Chondrocyte (in vitro differentiated cells): ENCODE results near the gene NME5. TPM values are rescaled to one million over a fixed set of nuclear protein-coding genes. Genes with fewer than 3 reads are reported as not detected.

Source experiments
- DNase-seq: peaks from one replicate; pipeline ENCODE4 v3.0.0; 2021; ENCODE audit warnings: mixed read lengths, low spot score
- H3K27ac Mint-ChIP-seq: one replicate; pipeline ENCODE4 v1.8.0; 2021; ENCODE audit warnings: mild to moderate bottlenecking, moderate library complexity, mixed read lengths; ENCODE audit not compliant: unreplicated experiment
- H3K27me3 Mint-ChIP-seq: 2 replicates; pipeline ENCODE4 v1.8.0; 2021; ENCODE audit warnings: low read depth, mixed read lengths
- H3K36me3 Mint-ChIP-seq: 2 replicates; pipeline ENCODE4 v1.8.0; 2021; ENCODE audit warnings: low read depth, mixed read lengths
- H3K4me1 Mint-ChIP-seq: 2 replicates; pipeline ENCODE4 v1.8.0; 2021; ENCODE audit warnings: low read depth, mild to moderate bottlenecking, mixed read lengths
- H3K4me3 Mint-ChIP-seq: one replicate; pipeline ENCODE4 v1.8.0; 2021; ENCODE audit warnings: mild to moderate bottlenecking, moderate library complexity, mixed read lengths; ENCODE audit not compliant: unreplicated experiment
- H3K9me3 Mint-ChIP-seq: 2 replicates; pipeline ENCODE4 v1.8.0; 2021; ENCODE audit warnings: low read depth, mixed read lengths
- total RNA-seq: library from RNA; stranded (reverse); gene quantifications from 3 replicates; pipeline ENCODE4 v1.2.1, GENCODE V29; 2021
- TF ChIP-seq, protein P1 (sequence below): fragments of 200-600 bp; sonication (generic); IDR thresholded peaks from 2 replicates; pipeline ENCODE4 v1.5.0; 2021; ENCODE audit warnings: antibody characterized with exemption, mild to moderate bottlenecking, moderate library complexity

NME5 gene
- total RNA-seq, 1 donor from 2014 or later = 2.0 TPM

DNA sequence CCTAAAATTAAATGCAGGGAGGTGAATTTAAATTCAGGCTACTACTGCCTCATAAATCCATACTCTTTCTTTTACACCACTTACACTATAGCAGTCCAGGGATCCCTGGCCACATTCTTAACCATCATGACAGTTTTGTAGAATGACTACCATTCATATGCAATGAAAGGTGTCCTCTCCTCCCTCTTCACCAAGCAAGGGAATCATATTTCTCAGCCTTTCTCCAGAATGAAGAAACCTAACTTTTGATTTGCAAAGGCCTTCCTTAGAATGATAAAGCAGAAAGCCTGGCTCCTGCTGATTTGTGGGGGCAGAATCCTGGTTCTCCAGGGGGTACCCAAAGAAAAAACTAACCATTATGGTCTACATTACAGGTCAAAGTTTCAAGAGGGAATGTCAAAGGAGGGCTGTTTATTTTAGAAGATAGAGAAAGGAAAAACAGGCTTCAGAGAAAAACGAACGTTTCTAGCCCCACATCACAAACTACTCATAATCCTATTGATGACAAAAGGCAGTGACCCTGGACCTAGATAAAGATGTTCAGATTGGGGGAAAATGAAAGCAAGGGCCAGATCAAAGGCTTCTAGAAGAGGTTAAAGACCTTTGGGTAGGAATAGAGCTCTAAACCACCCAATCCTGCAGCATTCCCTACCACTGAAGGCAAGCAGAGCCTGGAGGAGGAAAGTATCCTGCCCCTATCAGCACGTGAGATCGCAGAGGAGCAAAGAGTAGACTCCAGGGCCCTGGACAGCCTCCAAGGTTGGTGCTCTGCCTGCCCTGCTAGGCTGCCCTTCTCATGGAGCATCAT is 43.9 kb downstream of the NME5 start:
- Mint-ChIP-seq H3K4me1 (no peaks in the 10 kb centered on the region), H3K27me3 (peaks cover 43% of the 10 kb centered on the region), H3K27ac (no peak overlapping the region), H3K4me3 (no peak overlapping the region), H3K9me3 (no peaks in the 10 kb centered on the region), H3K36me3 (no peaks in the 10 kb centered on the region)
- no peak for DNase-seq
- TF ChIP-seq, protein P1, sequence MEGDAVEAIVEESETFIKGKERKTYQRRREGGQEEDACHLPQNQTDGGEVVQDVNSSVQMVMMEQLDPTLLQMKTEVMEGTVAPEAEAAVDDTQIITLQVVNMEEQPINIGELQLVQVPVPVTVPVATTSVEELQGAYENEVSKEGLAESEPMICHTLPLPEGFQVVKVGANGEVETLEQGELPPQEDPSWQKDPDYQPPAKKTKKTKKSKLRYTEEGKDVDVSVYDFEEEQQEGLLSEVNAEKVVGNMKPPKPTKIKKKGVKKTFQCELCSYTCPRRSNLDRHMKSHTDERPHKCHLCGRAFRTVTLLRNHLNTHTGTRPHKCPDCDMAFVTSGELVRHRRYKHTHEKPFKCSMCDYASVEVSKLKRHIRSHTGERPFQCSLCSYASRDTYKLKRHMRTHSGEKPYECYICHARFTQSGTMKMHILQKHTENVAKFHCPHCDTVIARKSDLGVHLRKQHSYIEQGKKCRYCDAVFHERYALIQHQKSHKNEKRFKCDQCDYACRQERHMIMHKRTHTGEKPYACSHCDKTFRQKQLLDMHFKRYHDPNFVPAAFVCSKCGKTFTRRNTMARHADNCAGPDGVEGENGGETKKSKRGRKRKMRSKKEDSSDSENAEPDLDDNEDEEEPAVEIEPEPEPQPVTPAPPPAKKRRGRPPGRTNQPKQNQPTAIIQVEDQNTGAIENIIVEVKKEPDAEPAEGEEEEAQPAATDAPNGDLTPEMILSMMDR = no peak

DNA sequence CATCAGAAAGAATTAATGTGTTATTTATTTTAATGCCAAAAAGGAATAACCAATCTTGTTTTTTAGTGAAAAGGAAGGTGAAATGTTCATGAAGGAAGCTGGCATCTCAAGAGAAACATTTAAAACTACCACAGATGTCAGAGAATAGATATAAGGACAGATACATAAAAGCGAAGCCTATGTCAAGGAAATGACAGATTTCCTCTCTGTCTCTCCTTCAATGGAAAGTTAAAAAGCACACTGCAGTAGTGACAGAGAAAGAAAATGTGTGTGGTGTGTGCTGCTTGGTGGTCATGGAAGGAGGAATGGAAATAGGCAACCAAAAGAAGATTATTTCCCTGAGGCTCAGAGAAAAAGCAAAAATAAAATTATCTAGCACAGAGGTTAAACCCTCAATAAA is 46.2 kb downstream of the NME5 start:
- no peaks in the 10 kb centered on the region for H3K36me3 Mint-ChIP-seq
- DNase-seq = no peak
- H3K9me3 Mint-ChIP-seq = no peaks in the 10 kb centered on the region
- H3K4me1 Mint-ChIP-seq = no peaks in the 10 kb centered on the region
- H3K27me3 Mint-ChIP-seq = peaks cover 41% of the 10 kb centered on the region
- TF ChIP-seq, protein P1 = no peak
- H3K4me3 Mint-ChIP-seq = no peak overlapping the region
- H3K27ac Mint-ChIP-seq = no peak overlapping the region

DNA sequence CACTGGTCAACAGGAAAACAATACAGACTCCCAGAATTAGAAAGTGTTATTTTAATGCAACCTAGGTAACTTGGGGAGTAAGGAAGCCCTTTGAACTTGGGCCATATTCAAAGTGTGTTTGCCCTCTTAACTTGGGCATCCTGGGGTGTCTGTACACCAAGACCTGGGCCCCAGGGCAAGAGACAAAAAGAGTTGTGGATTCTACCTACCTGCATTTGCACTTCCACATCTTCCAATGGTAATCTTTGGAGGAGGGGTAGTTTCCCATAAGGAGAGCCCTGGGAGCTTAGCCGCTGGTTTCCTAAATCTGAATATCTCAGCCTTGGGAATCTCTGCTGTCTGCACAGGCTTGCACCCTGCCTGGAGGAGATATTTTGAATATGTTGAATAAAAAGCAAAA is 46.9 kb downstream of the NME5 start:
- TF ChIP-seq, protein P1 = no peak
- H3K27me3 Mint-ChIP-seq = peaks cover 42% of the 10 kb centered on the region
- H3K9me3 Mint-ChIP-seq = no peaks in the 10 kb centered on the region
- DNase-seq = no peak
- H3K27ac Mint-ChIP-seq = no peak overlapping the region
- H3K4me3 Mint-ChIP-seq = no peak overlapping the region
- no peaks in the 10 kb centered on the region for H3K4me1 Mint-ChIP-seq
- H3K36me3 Mint-ChIP-seq = no peaks in the 10 kb centered on the region

DNA sequence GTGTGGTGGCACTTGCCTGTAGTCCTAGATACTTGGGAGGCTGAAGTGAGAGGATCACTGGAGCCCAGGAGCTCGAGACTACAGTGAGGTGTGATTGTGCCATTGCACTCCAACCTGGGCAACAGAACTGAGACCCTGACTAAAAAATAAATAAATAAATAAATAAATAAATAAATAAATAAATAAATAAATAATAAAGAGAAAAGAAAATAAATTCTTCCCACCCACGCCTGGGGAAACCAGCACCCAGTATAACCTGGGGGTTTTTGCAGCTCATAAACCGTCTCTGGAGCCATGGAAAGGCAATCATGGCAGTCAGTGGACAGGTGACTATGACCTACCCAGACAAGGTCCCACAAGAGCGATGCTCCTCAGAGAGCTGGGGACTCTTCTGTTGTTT is 47.5 kb downstream of the NME5 start:
- TF ChIP-seq, protein P1 = no peak
- Mint-ChIP-seq H3K9me3 (no peaks in the 10 kb centered on the region), H3K36me3 (no peaks in the 10 kb centered on the region), H3K27ac (no peak overlapping the region), H3K4me1 (no peaks in the 10 kb centered on the region), H3K4me3 (no peak overlapping the region), H3K27me3 (peaks cover 41% of the 10 kb centered on the region)
- no peak for DNase-seq

DNA sequence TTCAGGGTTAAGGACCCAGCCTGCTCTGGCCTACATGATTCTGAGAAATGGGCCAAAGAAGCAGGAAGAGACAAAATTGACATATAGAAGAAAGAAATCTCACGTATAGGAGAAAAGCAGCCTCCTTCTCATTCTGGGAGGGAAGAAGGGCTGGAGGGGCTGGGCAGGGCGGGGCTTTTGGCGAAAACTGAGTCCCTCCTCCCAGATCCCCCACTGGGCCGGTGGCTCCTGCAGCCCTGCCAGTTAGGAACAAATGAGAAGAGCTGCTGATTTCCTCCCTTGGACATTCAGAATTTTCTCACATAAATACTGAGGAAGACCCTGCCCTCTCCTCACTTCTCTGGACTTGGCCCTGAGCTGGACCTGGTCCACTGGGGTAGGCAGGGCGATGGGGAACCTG is 55.5 kb downstream of the NME5 start, which contains the start of gene WNT8A:
Gene WNT8A, plus strand, starts transcription at position 332 of the 400 bp plus-strand sequence. CDS start 95 bp downstream, outside the sequence.
- peaks cover 6% of the 10 kb centered on the region for H3K27me3 Mint-ChIP-seq
- DNase-seq = no peak
- no peaks in the 10 kb centered on the region for H3K9me3 Mint-ChIP-seq
- no peak within 1 kb of the TSS for H3K4me3 Mint-ChIP-seq
- no peak within 1 kb of the TSS for H3K27ac Mint-ChIP-seq
- TF ChIP-seq, protein P1 = no peak
- no peaks in the 10 kb centered on the region for H3K36me3 Mint-ChIP-seq
- H3K4me1 Mint-ChIP-seq = no peaks in the 10 kb centered on the region
